ENCODE data around the gene PDE6A. TPM values are rescaled to one million over a fixed set of nuclear protein-coding genes. Genes with fewer than 3 reads are reported as not detected.

The PDE6A gene
- total RNA-seq, 1 experiment from 2014 or later: 0.50 TPM

GRCh38 chr5:149822301-149822700 lies 122.3 kb downstream of the PDE6A start:
- Histone ChIP-seq H2AFZ (no peak overlapping the region), H3K27me3 (ENCODE audit: insufficient read depth, low read depth) (no peaks in the 10 kb centered on the region), H3K9me2 (ENCODE audit: insufficient read depth) (no peaks in the 10 kb centered on the region), H3K4me3 (no peak overlapping the region), H4K20me1 (ENCODE audit: insufficient read depth) (no peaks in the 10 kb centered on the region), H3K9me3 (ENCODE audit: insufficient read depth, low read depth) (no peaks in the 10 kb centered on the region), H3K4me1 (replicated peaks; ENCODE audit: insufficient read depth) (no peaks in the 10 kb centered on the region), H3F3A (ENCODE audit: insufficient read depth, low read depth) (no peaks in the 10 kb centered on the region), H3K79me2 (ENCODE audit: low read depth) (no peaks in the 10 kb centered on the region), H3K27ac (no peak overlapping the region), H3K4me2 (no peak overlapping the region), H3K36me3 (ENCODE audit: low read depth) (no peaks in the 10 kb centered on the region)
- ChIA-PET POLR2A (ENCODE audit: unreplicated experiment) (no interaction called here), CTCF (no interaction called here)
- intact Hi-C loops (cut with micrococcal nuclease; ENCODE audit: unreplicated experiment): no loop called here
- TF ChIP-seq CTCF (conservative IDR thresholded peaks at IDR 0.05) (no peak), EZH2 (IDR thresholded peaks at IDR 0.05; ENCODE audit: low read depth) (no peak)
- DNase-seq: no peak
- BruUV-seq (replicated peaks): no TSS peak

GRCh38 chr5:149820536-149821510 lies 123.8 kb downstream of the PDE6A start:
- POLR2A ChIA-PET (ENCODE audit: unreplicated experiment): interaction anchor here (0.6 kb wide), 1 partner anchor 11 kb away, joined by 3 read pairs; no protein-coding TSS in a partner anchor
- intact Hi-C loops (cut with micrococcal nuclease; ENCODE audit: unreplicated experiment): no loop called here
- H3K27me3 ChIP-seq (ENCODE audit: insufficient read depth, low read depth): no peaks in the 10 kb centered on the region
- CTCF ChIA-PET: interaction anchor here (0.5 to 0.7 kb wide), 3 partner anchors 147 to 749 kb away, joined by 3 to 4 read pairs (median 4); no protein-coding TSS in a partner anchor
- H3K36me3 ChIP-seq (ENCODE audit: low read depth): no peaks in the 10 kb centered on the region
- no peak overlapping the region for H2AFZ ChIP-seq
- H3K4me3 ChIP-seq: no peak overlapping the region
- H3K79me2 ChIP-seq (ENCODE audit: low read depth): no peaks in the 10 kb centered on the region
- no peaks in the 10 kb centered on the region for H3K9me3 ChIP-seq (ENCODE audit: insufficient read depth, low read depth)
- H3K4me2 ChIP-seq: no peak overlapping the region
- H3K27ac ChIP-seq: no peak overlapping the region
- H4K20me1 ChIP-seq (ENCODE audit: insufficient read depth): no peaks in the 10 kb centered on the region
- no peaks in the 10 kb centered on the region for H3K9me2 ChIP-seq (ENCODE audit: insufficient read depth)
- no peaks in the 10 kb centered on the region for H3F3A ChIP-seq (ENCODE audit: insufficient read depth, low read depth)
- BruUV-seq (replicated peaks): no TSS peak
- H3K4me1 ChIP-seq (replicated peaks; ENCODE audit: insufficient read depth): no peaks in the 10 kb centered on the region
- TF ChIP-seq CTCF (conservative IDR thresholded peaks at IDR 0.05) (no peak), EZH2 (IDR thresholded peaks at IDR 0.05; ENCODE audit: low read depth) (no peak)
- no peak for DNase-seq

GRCh38 chr5:149820012-149820411 lies 124.6 kb downstream of the PDE6A start:
- Histone ChIP-seq H3F3A (ENCODE audit: insufficient read depth, low read depth) (no peaks in the 10 kb centered on the region), H3K9me3 (ENCODE audit: insufficient read depth, low read depth) (no peaks in the 10 kb centered on the region), H3K36me3 (ENCODE audit: low read depth) (no peaks in the 10 kb centered on the region), H3K9me2 (ENCODE audit: insufficient read depth) (no peaks in the 10 kb centered on the region), H3K4me2 (no peak overlapping the region), H3K27me3 (ENCODE audit: insufficient read depth, low read depth) (no peaks in the 10 kb centered on the region), H3K79me2 (ENCODE audit: low read depth) (no peaks in the 10 kb centered on the region), H3K4me1 (replicated peaks; ENCODE audit: insufficient read depth) (no peaks in the 10 kb centered on the region), H3K27ac (no peak overlapping the region), H3K4me3 (no peak overlapping the region), H2AFZ (no peak overlapping the region), H4K20me1 (ENCODE audit: insufficient read depth) (no peaks in the 10 kb centered on the region)
- ChIA-PET CTCF (interaction anchor here (0.5 to 0.9 kb wide), 3 partner anchors 146 to 178 kb away, joined by 3 to 4 read pairs (median 3); no protein-coding TSS in a partner anchor), POLR2A (ENCODE audit: unreplicated experiment) (no interaction called here)
- no peak for TF ChIP-seq CTCF (conservative IDR thresholded peaks at IDR 0.05)
- no peak for TF ChIP-seq EZH2 (IDR thresholded peaks at IDR 0.05; ENCODE audit: low read depth)
- intact Hi-C loops (cut with micrococcal nuclease; ENCODE audit: unreplicated experiment): no loop called here
- no TSS peak for BruUV-seq (replicated peaks)
- no peak for DNase-seq
